LNCAP (cell line): ENCODE results near the gene PLA2G12B.

ENCODE experiments used
- CTCF ChIP-seq: fragments of 450-650 bp; IDR thresholded peaks from 2 replicates; pipeline ENCODE4 v1.5.1; 2017; ENCODE audit warnings: mild to moderate bottlenecking

Gene PLA2G12B

GRCh38 chr10:72979709-72980108, 25.1 kb upstream of the PLA2G12B start:
- TF ChIP-seq CTCF = no peak

- no peak for TF ChIP-seq CTCF
Measured at GRCh38 chr10:72976886-72977285, 22.3 kb upstream of the PLA2G12B start.

- no peak for TF ChIP-seq CTCF
Measured at GRCh38 chr10:72956001-72956400, 1.4 kb upstream of the PLA2G12B start.

- no peak for TF ChIP-seq CTCF
Measured at GRCh38 chr10:72954230-72954595, 393 bp downstream of the PLA2G12B start.

GRCh38 chr10:72953687-72954086, 919 bp downstream of the PLA2G12B start:
- no peak for TF ChIP-seq CTCF

GRCh38 chr10:72952642-72953158, 1.9 kb downstream of the PLA2G12B start:
- TF ChIP-seq CTCF = no peak

- no peak for TF ChIP-seq CTCF
Measured at GRCh38 chr10:72952189-72952588, 2.4 kb downstream of the PLA2G12B start.

GRCh38 chr10:72951760-72952159, 2.8 kb downstream of the PLA2G12B start:
- no peak for TF ChIP-seq CTCF
